C4-2B (cell line): ENCODE results near the gene RING1.

Experiments used
- ZFX ChIP-seq: fragments of 450-650 bp; IDR thresholded peaks from 2 replicates; pipeline ENCODE4 v1.6.1; 2017
- TF ChIP-seq, protein P1 (sequence below): fragments of 450-650 bp; conservative IDR thresholded peaks from 2 replicates; pipeline ENCODE4 v1.5.1; 2017; ENCODE audit warnings: mild to moderate bottlenecking

DNA sequence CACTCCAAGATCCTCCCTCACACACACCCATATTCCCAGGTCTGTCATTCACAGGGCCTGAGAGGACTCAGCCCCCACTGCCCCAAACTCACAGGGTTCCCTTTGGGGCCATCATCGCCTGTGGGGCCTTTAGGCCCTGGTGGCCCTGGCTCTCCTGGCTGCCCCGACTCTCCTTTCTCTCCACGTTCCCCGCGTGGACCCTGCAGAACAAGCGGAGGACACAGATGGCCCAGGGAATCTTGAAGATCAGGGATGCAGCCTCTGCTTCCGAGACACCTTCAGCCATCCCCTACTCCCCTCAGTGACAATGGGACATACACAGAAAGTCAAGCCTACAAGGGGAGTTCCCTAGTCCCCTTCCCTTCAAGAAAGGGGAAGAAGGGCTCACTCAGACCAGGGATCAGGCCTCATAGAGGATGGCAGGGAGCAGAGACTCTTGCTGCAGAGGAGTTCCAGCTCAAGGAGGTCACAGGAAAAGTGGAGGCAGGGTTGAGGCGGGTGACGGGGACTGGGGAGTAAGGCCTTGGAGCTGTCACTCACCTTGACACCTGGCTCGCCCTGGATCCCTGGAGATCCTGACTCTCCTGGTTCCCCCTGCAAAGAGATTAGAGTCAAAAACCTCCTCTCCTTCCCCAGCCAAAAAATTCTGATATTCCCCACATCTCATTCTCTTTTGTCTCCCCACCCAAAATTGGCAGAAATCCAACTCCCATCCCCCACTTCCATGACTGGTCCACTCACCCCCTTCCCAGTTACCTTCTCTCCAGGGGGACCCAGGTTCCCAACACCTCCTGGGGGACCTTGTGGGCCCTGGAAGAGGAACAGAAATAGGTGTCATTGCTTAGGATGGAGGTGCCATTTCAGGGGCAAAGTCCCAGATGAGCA is 38.8 kb upstream of the RING1 start:
- TF ChIP-seq, protein P1, sequence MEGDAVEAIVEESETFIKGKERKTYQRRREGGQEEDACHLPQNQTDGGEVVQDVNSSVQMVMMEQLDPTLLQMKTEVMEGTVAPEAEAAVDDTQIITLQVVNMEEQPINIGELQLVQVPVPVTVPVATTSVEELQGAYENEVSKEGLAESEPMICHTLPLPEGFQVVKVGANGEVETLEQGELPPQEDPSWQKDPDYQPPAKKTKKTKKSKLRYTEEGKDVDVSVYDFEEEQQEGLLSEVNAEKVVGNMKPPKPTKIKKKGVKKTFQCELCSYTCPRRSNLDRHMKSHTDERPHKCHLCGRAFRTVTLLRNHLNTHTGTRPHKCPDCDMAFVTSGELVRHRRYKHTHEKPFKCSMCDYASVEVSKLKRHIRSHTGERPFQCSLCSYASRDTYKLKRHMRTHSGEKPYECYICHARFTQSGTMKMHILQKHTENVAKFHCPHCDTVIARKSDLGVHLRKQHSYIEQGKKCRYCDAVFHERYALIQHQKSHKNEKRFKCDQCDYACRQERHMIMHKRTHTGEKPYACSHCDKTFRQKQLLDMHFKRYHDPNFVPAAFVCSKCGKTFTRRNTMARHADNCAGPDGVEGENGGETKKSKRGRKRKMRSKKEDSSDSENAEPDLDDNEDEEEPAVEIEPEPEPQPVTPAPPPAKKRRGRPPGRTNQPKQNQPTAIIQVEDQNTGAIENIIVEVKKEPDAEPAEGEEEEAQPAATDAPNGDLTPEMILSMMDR: no peak
- no peak for TF ChIP-seq ZFX
